HCT116 (cell line): ENCODE data around the gene FMO4. TPM values are rescaled to one million over a fixed set of nuclear protein-coding genes. Genes with fewer than 3 reads are reported as not detected.

ENCODE experiments used
- ATAC-seq: fragments of 200-7000 bp; cut with Tn5 transposase; 2 replicates; pipeline ENCODE4 v1.9.1; 2020; ENCODE audit warnings: mild to moderate bottlenecking, moderate library complexity
- BruUV-seq: library from RNA; stranded (reverse); fragments of 400-500 nt; replicated peaks from 2 replicates; lab custom pipeline; 2021; lab: Mats Ljungman, UMichigan
- CTCF ChIA-PET: fragments of 300-600 bp; sonication (Branson Sonifier 250); formaldehyde crosslinking; loops from one replicate; lab custom pipeline; 2021; ENCODE audit warnings: antibody characterized with exemption; lab: Charles Lee
- POLR2A ChIA-PET: fragments of 300-600, 350-600 bp; sonication (Branson Sonifier 250); formaldehyde crosslinking; loops from one replicate; lab custom pipeline; 2021; ENCODE audit warnings: antibody characterized with exemption; lab: Charles Lee
- RAD21 ChIA-PET, 2 experiments: fragments of 300-600 bp; sonication (Branson Sonifier 250); formaldehyde crosslinking; loops; one replicate each; lab custom pipeline; 2023; ENCODE audit warnings: low total read pairs in 2 of 2; ENCODE audit not compliant: uncharacterized antibody in 2 of 2, unreplicated experiment in 2 of 2, low non-redundant PET in 1 of 2; lab: Charles Lee
- DNase-seq: peaks from one replicate; pipeline ENCODE4 v3.0.0-alpha.2; 2010; ENCODE audit warnings: low read depth, low spot score
- H2AFZ ChIP-seq: fragments of 200-600 bp; shearing (Covaris generic), sonication (generic); 2 replicates; pipeline ENCODE4 v1.6.1; 2017; ENCODE audit warnings: low read depth, mixed run types, mixed read lengths, antibody characterized with exemption, low read length; ENCODE audit not compliant: poor library complexity, severe bottlenecking
- H3K27ac ChIP-seq: 2 replicates; pipeline ENCODE4 v1.5.1; 2012; ENCODE audit warnings: low read depth, low read length
- H3K27me3 ChIP-seq: fragments of 200-600 bp; sonication (generic); 2 replicates; pipeline ENCODE4 v1.6.1; 2016; ENCODE audit warnings: mixed run types, low read length, mixed read lengths; ENCODE audit not compliant: insufficient read depth
- H3K36me3 ChIP-seq, 2 experiments: fragments of 200-500 bp in 1 of 2; fragments of 200-600 bp in 1 of 2; sonication (Bioruptor generic) in 1 of 2; sonication (generic) in 1 of 2; 2 replicates each; pipeline versions ENCODE4 v1.5.1 to v1.6.1; 2014 to 2016; ENCODE audit warnings: low read length in 2 of 2, inconsistent platforms in 1 of 2, mixed read lengths in 1 of 2, mixed run types in 1 of 2; ENCODE audit not compliant: insufficient read depth in 2 of 2, control insufficient read depth in 1 of 2
- H3K4me1 ChIP-seq, 2 experiments: fragments of 200-600 bp in 1 of 2; sonication (generic) in 1 of 2; 2 replicates each; pipeline versions ENCODE4 v1.5.1 to v1.6.1; 2012 to 2017; ENCODE audit warnings: low read length in 2 of 2, inconsistent platforms in 1 of 2, mild to moderate bottlenecking in 1 of 2, mixed read lengths in 1 of 2, mixed run types in 1 of 2, moderate library complexity in 1 of 2; ENCODE audit not compliant: insufficient read depth in 2 of 2, control insufficient read depth in 1 of 2
- H3K4me2 ChIP-seq: fragments of 200-600 bp; sonication (generic); 2 replicates; pipeline ENCODE4 v1.6.1; 2017; ENCODE audit warnings: mixed run types, low read length, mixed read lengths
- H3K4me3 ChIP-seq, 2 experiments: fragments of 200-600 bp in 1 of 2; sonication (generic) in 1 of 2; replicated peaks in 1 of 2; 2 replicates each; pipeline ENCODE4 v1.5.1; 2011 to 2016; ENCODE audit warnings: low read length in 2 of 2, control low read depth in 1 of 2, low read depth in 1 of 2, mild to moderate bottlenecking in 1 of 2, mixed read lengths in 1 of 2, mixed run types in 1 of 2
- H3K79me2 ChIP-seq: fragments of 200-600 bp; sonication (generic); 2 replicates; pipeline ENCODE4 v1.6.1; 2017; ENCODE audit warnings: mild to moderate bottlenecking, mixed run types, low read length, moderate library complexity, mixed read lengths; ENCODE audit not compliant: insufficient read depth
- H3K9ac ChIP-seq: fragments of 200-600 bp; sonication (generic); 2 replicates; pipeline ENCODE4 v1.6.1; 2016; ENCODE audit warnings: low read length, mixed read lengths
- H3K9me2 ChIP-seq: fragments of 200-600 bp; sonication (generic), shearing (Covaris generic); 2 replicates; pipeline ENCODE4 v1.6.1; 2017; ENCODE audit warnings: mixed run types, mild to moderate bottlenecking, moderate library complexity; ENCODE audit not compliant: insufficient read depth
- H3K9me3 ChIP-seq, 2 experiments: fragments of 200-500 bp in 1 of 2; fragments of 200-600 bp in 1 of 2; sonication (Bioruptor generic) in 1 of 2; sonication (generic) in 1 of 2; 2 replicates each; pipeline ENCODE4 v1.6.1; 2014 to 2017; ENCODE audit warnings: low read length in 2 of 2, mixed read lengths in 2 of 2, inconsistent platforms in 1 of 2, low read depth in 1 of 2, mild to moderate bottlenecking in 1 of 2, mixed run types in 1 of 2, moderate library complexity in 1 of 2; ENCODE audit not compliant: control insufficient read depth in 1 of 2, insufficient read depth in 1 of 2
- H4K20me1 ChIP-seq: fragments of 200-600 bp; sonication (generic), shearing (Covaris generic); 2 replicates; pipeline ENCODE4 v1.6.1; 2017; ENCODE audit warnings: mixed run types, mild to moderate bottlenecking, moderate library complexity; ENCODE audit not compliant: insufficient read depth
- CBX3 ChIP-seq: IDR thresholded peaks from 2 replicates; pipeline ENCODE4 v1.6.1; 2012; ENCODE audit warnings: low read depth
- EGR1 ChIP-seq: IDR thresholded peaks from 2 replicates; pipeline ENCODE4 v1.6.1; 2012; ENCODE audit warnings: low read depth
- ELF1 ChIP-seq: IDR thresholded peaks from 2 replicates; pipeline ENCODE4 v1.6.1; 2012; ENCODE audit warnings: low read depth, borderline replicate concordance
- EZH2 ChIP-seq: fragments of 200-600 bp; sonication (generic); IDR thresholded peaks from 2 replicates; pipeline ENCODE4 v1.6.1; 2017; ENCODE audit warnings: antibody characterized with exemption, mixed run types
- EZH2phosphoT487 ChIP-seq: fragments of 200-600 bp; IDR thresholded peaks from 2 replicates; pipeline ENCODE4 v1.6.1; 2018; ENCODE audit warnings: antibody characterized with exemption, borderline replicate concordance
- FOSL1 ChIP-seq: IDR thresholded peaks from 2 replicates; pipeline ENCODE4 v1.6.1; 2012; ENCODE audit warnings: low read depth
- JUND ChIP-seq: IDR thresholded peaks from 2 replicates; pipeline ENCODE4 v1.6.1; 2012
- POLR2A ChIP-seq: IDR thresholded peaks from 2 replicates; pipeline ENCODE4 v1.7.0; 2011; ENCODE audit warnings: borderline replicate concordance; ENCODE audit not compliant: insufficient read depth, insufficient read length; ENCODE audit errors: extremely low read depth
- RAD21 ChIP-seq: IDR thresholded peaks from 2 replicates; pipeline ENCODE4 v1.6.1; 2012; ENCODE audit warnings: low read depth, mild to moderate bottlenecking
- SIN3A ChIP-seq: IDR thresholded peaks from 2 replicates; pipeline ENCODE4 v1.6.1; 2012; ENCODE audit warnings: low read depth
- SRF ChIP-seq: IDR thresholded peaks from 2 replicates; pipeline ENCODE4 v1.6.1; 2012; ENCODE audit warnings: low read depth
- TCF7L2 ChIP-seq: IDR thresholded peaks from 2 replicates; pipeline ENCODE4 v1.7.0; 2011; ENCODE audit warnings: borderline replicate concordance, inconsistent platforms; ENCODE audit not compliant: insufficient read depth, insufficient read length; ENCODE audit errors: extremely low read depth
- YY1 ChIP-seq: IDR thresholded peaks from 2 replicates; pipeline ENCODE4 v1.6.1; 2011; ENCODE audit warnings: low read length, low read depth, moderate library complexity, mild to moderate bottlenecking; ENCODE audit not compliant: insufficient replicate concordance; ENCODE audit errors: extremely low read depth
- ZFX ChIP-seq: fragments of 450-650 bp; IDR thresholded peaks from 2 replicates; pipeline ENCODE4 v1.6.1; 2017
- ZNF274 ChIP-seq: fragments of 200-500 bp; sonication (Bioruptor generic); IDR thresholded peaks from 2 replicates; pipeline ENCODE4 v1.6.1; 2014; ENCODE audit warnings: mild to moderate bottlenecking, low read depth, low read length, inconsistent platforms
- intact Hi-C: fragments of 100-400 bp; cut with micrococcal nuclease; formaldehyde crosslinking; loops from 2 replicates; pipeline ENCODE4 v1.10.0; 2022
- total RNA-seq: library from RNA; stranded (reverse); gene quantifications from one replicate; pipeline ENCODE4 v1.2.1, GENCODE V29; 2021; ENCODE audit not compliant: unreplicated experiment
- TF ChIP-seq, protein P1 (sequence below): IDR thresholded peaks from 2 replicates; pipeline ENCODE4 v1.6.1; 2011; ENCODE audit warnings: mild to moderate bottlenecking, low read length, moderate library complexity; ENCODE audit not compliant: insufficient replicate concordance; ENCODE audit errors: extremely low read depth
- TF ChIP-seq, protein P2 (sequence below), 3 experiments: fragments of 200-600 bp in 1 of 3; sonication (generic) in 1 of 3; IDR thresholded peaks in 2 of 3; conservative IDR thresholded peaks in 1 of 3; 2 replicates each; pipeline ENCODE4 v1.5.1; 2012 to 2017; ENCODE audit warnings: low read depth in 2 of 3, low read length in 2 of 3, antibody characterized with exemption in 1 of 3, borderline replicate concordance in 1 of 3, control low read depth in 1 of 3, mild to moderate bottlenecking in 1 of 3, mixed read lengths in 1 of 3, mixed run types in 1 of 3, moderate library complexity in 1 of 3; ENCODE audit not compliant: insufficient read depth in 1 of 3
- TF ChIP-seq, protein P3 (sequence below): IDR thresholded peaks from 2 replicates; pipeline ENCODE4 v1.6.1; 2012; ENCODE audit warnings: low read depth

Gene FMO4
- total RNA-seq, 1 experiment from 2014 or later = 1.4 TPM

DNA sequence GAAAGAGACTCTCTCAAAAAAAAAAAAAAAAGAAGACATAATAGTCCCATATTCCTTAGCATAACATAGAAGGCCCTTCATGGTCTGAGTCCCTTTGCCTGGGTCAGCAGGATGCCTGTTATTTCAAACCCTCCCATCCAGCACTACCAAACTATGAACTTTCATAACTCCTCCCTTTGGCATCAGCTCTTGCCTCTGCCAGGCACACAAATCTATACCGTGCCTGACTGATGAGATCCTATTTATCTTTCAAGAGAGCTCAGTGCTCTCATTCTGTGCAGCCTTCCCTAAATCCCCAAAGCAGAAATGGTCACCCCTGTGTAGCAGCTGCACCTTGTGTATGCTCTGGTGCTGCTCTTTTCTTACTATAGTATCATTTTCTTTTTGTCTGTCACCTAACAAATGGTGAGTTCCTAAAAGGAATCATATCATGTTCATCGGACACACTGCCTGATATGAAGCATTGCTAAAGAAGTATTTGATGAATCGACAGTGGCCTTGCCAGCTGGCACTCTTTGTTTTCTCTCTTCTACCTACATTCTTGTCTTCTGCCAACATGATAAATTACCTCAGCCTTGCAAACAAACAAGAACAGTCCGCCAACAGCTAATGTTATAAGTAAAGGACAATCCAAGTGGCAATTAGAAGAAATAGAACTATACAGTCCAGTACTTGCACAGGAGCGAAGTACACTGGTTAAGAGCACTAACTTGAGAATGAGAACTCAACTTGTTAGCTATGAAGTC is 29.9 kb downstream of the FMO4 start:
- H3K79me2 ChIP-seq = no peaks in the 10 kb centered on the region
- no peaks in the 10 kb centered on the region for H3K9me2 ChIP-seq
- no peak for ATAC-seq
- H3K4me1 ChIP-seq = no peaks in the 10 kb centered on the region
- no peak overlapping the region for H3K9ac ChIP-seq
- intact Hi-C loops = no loop called here
- no peaks in the 10 kb centered on the region for H3K27me3 ChIP-seq
- BruUV-seq = no TSS peak
- RAD21 ChIA-PET = no interaction called here
- TF ChIP-seq ELF1 (no peak), RAD21 (no peak), EZH2phosphoT487 (no peak), TCF7L2 (no peak), FOSL1 (no peak), SIN3A (no peak), ZFX (no peak), EGR1 (no peak), POLR2A (no peak), YY1 (no peak), JUND (no peak), CBX3 (no peak), SRF (no peak), EZH2 (no peak), ZNF274 (no peak)
- TF ChIP-seq, protein P1, sequence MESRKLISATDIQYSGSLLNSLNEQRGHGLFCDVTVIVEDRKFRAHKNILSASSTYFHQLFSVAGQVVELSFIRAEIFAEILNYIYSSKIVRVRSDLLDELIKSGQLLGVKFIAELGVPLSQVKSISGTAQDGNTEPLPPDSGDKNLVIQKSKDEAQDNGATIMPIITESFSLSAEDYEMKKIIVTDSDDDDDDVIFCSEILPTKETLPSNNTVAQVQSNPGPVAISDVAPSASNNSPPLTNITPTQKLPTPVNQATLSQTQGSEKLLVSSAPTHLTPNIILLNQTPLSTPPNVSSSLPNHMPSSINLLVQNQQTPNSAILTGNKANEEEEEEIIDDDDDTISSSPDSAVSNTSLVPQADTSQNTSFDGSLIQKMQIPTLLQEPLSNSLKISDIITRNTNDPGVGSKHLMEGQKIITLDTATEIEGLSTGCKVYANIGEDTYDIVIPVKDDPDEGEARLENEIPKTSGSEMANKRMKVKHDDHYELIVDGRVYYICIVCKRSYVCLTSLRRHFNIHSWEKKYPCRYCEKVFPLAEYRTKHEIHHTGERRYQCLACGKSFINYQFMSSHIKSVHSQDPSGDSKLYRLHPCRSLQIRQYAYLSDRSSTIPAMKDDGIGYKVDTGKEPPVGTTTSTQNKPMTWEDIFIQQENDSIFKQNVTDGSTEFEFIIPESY = no peak
- TF ChIP-seq, protein P2, sequence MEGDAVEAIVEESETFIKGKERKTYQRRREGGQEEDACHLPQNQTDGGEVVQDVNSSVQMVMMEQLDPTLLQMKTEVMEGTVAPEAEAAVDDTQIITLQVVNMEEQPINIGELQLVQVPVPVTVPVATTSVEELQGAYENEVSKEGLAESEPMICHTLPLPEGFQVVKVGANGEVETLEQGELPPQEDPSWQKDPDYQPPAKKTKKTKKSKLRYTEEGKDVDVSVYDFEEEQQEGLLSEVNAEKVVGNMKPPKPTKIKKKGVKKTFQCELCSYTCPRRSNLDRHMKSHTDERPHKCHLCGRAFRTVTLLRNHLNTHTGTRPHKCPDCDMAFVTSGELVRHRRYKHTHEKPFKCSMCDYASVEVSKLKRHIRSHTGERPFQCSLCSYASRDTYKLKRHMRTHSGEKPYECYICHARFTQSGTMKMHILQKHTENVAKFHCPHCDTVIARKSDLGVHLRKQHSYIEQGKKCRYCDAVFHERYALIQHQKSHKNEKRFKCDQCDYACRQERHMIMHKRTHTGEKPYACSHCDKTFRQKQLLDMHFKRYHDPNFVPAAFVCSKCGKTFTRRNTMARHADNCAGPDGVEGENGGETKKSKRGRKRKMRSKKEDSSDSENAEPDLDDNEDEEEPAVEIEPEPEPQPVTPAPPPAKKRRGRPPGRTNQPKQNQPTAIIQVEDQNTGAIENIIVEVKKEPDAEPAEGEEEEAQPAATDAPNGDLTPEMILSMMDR (IDR thresholded peaks at IDR 0.05 in 2 of 3, conservative IDR thresholded peaks at IDR 0.05 in 1 of 3; ENCODE audit: borderline replicate concordance in 1 of 3, insufficient read depth in 1 of 3, low read depth in 2 of 3, low read length in 2 of 3) = no peak
- TF ChIP-seq, protein P3, sequence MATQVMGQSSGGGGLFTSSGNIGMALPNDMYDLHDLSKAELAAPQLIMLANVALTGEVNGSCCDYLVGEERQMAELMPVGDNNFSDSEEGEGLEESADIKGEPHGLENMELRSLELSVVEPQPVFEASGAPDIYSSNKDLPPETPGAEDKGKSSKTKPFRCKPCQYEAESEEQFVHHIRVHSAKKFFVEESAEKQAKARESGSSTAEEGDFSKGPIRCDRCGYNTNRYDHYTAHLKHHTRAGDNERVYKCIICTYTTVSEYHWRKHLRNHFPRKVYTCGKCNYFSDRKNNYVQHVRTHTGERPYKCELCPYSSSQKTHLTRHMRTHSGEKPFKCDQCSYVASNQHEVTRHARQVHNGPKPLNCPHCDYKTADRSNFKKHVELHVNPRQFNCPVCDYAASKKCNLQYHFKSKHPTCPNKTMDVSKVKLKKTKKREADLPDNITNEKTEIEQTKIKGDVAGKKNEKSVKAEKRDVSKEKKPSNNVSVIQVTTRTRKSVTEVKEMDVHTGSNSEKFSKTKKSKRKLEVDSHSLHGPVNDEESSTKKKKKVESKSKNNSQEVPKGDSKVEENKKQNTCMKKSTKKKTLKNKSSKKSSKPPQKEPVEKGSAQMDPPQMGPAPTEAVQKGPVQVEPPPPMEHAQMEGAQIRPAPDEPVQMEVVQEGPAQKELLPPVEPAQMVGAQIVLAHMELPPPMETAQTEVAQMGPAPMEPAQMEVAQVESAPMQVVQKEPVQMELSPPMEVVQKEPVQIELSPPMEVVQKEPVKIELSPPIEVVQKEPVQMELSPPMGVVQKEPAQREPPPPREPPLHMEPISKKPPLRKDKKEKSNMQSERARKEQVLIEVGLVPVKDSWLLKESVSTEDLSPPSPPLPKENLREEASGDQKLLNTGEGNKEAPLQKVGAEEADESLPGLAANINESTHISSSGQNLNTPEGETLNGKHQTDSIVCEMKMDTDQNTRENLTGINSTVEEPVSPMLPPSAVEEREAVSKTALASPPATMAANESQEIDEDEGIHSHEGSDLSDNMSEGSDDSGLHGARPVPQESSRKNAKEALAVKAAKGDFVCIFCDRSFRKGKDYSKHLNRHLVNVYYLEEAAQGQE = no peak
- no peak overlapping the region for H2AFZ ChIP-seq
- DNase-seq = no peak
- H3K4me3 ChIP-seq = no peak overlapping the region
- H4K20me1 ChIP-seq = no peaks in the 10 kb centered on the region
- H3K9me3 ChIP-seq = no peaks in the 10 kb centered on the region
- POLR2A ChIA-PET = no interaction called here
- CTCF ChIA-PET = no interaction called here
- H3K36me3 ChIP-seq = no peaks in the 10 kb centered on the region
- H3K4me2 ChIP-seq = no peak overlapping the region
- H3K27ac ChIP-seq = no peak overlapping the region
